HG03439 (cell line): ENCODE measurements around the gene MTURN.
"Not testable (repeated sequence)": the region's sequence is repeated elsewhere in the genome, so short reads cannot be mapped to it uniquely, and the experiment has no call there.

Experiments used
- ATAC-seq: cut with Tn5 transposase; IDR thresholded peaks from one replicate; pipeline ENCODE4 v1.9.1; 2021; ENCODE audit warnings: mild to moderate bottlenecking, moderate library complexity; ENCODE audit not compliant: unreplicated experiment

The MTURN gene

GRCh38 chr7:30134611-30135300 lies at the start of gene MTURN:
Gene MTURN (plus strand): TSS chr7:30134986. CDS start chr7:30135137, 151 bp downstream.
- ATAC-seq: peak; percentile 86

DNA sequence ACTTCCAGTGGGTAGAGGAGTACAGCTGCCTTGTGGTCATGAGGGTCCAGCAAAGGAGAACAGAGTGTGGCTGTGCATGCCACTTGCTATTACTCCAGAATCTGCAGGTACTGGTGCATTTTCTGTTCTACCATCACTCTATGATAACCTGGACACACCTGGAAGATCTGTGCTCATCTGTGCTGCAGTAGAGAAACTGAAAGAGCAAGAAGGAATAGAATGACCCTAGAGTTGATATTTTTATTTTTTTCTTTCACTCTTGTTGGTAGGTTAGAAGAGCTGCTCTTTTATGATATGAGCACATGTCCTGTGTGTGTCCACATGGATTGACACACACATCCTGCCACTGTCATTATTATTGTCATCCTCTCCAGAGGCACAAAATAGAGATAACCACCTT lies 48.3 kb upstream of the MTURN start:
- no peak for ATAC-seq

DNA sequence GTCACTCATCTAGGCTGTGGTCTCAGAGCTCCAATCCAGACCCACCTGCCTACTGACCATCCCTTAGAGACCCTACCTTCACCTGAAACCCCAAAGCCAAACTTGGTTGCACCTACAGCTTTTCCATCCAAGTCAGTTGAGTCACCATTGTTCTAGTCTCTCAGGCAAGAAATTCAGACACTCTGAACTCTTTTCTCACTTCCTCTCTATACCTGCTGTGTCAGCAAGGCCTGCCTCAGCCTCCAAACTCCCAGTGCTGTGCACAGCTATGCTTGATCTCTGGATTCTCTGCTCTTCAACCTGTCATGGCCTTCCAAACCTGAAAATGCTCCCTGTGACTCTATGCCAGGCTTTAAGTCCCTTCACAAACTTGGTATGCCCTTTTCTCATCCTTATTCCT lies 47.4 kb upstream of the MTURN start:
- no peak for ATAC-seq

DNA sequence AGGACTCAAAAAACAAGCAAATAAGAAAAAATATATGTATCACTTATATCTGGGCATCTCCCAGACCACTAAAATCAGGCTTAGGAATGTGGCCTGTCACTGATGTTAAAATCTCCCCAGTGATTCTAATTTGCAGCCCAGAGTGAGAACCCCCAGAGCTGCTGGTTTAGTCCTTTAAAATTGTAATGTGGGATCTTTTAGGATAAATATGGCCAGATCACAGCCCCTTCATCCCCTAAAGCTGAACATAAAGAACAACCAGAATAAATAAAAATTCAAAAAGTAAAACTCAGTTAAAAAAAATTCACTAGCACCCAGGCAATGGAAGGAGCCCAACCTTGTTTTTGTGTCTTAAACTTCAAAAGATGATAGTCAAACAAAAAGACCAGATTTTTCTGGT lies 46.4 kb upstream of the MTURN start:
- ATAC-seq: no peak

DNA sequence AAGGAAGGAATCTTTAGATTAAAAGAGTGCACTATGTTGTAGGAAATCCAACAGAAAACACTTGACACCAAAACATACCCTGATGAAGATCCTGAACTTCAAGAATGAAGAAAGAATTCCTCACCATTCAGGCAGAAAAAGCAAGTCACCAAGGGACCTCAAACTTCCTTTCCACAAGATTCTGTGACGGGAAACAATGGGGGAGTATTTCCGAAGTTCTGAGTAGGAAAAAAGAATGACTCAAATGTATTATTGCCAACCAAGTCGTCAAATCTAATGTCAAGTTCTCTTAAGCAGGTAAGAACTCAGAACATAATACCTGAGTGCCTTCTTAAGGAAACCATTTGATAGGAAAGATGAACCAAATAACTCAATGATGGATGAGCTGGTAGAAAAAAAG lies 44.7 kb upstream of the MTURN start:
- ATAC-seq: no peak

GRCh38 chr7:30091491-30091912 lies 43.3 kb upstream of the MTURN start:
- no peak for ATAC-seq

DNA sequence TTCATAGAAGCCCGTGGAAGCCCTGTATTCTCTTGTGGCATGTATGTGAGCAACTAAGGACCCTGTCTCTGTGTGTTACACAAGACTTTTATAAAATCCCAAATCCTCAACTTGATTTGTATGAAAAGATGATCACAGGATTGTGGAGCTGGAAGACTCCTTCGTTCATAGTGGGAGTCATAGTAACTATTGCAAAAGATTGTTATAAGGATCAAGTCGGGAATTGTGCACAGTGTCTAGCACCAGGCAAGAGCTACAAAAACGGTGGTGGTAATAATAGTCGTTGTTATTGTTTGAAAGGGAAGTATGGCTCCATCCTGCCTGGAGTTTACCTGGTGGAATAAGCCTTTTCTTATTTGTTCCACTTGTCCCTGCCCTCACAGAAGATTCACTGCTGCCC lies 42.8 kb upstream of the MTURN start:
- no peak for ATAC-seq

GRCh38 chr7:30093420-30093952 lies 41.3 kb upstream of the MTURN start:
- ATAC-seq: no peak

DNA sequence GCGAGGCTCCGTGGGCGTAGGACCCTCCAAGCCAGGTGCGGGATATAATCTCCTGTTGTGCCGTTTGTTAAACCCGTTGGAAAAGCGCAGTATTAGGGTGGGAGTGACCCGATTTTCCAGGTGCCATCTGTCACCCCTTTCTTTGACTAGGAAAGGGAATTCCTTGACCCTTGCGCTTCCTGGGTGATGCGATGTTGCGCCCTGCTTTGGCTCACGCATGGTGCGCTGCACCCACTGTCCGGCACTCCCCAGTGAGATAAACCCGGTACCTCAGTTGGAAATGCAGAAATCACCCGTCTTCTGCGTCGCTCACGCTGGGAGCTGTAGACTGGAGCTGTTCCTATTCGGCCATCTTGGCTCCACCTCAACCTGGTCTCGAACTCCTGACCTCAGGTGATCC lies 36.2 kb upstream of the MTURN start:
- not testable (repeated sequence) for ATAC-seq

GRCh38 chr7:30102281-30102680 lies 32.5 kb upstream of the MTURN start:
- no peak for ATAC-seq

GRCh38 chr7:30104157-30104556 lies 30.6 kb upstream of the MTURN start:
- ATAC-seq: no peak

DNA sequence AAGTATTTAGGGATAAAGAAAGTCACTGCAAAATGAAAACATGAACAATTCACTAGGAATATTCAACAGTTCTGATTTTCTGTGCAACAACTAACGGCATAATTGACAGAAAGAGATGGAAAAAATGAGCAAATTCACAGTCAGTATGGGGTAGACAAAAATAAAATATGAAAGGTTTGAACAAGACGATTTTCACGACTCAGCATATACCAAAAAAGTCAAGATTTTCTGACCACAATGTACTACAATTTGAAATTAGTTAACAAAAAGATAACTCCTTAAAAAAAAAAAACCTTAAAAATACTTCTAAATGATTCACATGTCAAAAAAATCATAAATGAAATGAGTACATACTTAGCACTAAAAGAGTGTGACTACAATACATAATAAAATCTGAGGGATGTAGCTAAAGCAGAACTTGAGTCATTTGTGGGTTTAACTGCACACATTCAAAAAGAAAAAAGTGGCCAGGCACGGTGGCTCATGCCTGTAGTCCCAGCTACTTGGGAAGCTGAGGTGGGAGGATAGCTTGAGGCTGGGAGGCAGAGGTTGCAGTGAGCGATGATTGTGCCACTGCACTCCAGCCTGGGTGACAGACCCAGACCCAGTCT lies 22.6 kb upstream of the MTURN start:
- no peak for ATAC-seq

GRCh38 chr7:30113144-30113543 lies 21.6 kb upstream of the MTURN start:
- ATAC-seq: no peak

DNA sequence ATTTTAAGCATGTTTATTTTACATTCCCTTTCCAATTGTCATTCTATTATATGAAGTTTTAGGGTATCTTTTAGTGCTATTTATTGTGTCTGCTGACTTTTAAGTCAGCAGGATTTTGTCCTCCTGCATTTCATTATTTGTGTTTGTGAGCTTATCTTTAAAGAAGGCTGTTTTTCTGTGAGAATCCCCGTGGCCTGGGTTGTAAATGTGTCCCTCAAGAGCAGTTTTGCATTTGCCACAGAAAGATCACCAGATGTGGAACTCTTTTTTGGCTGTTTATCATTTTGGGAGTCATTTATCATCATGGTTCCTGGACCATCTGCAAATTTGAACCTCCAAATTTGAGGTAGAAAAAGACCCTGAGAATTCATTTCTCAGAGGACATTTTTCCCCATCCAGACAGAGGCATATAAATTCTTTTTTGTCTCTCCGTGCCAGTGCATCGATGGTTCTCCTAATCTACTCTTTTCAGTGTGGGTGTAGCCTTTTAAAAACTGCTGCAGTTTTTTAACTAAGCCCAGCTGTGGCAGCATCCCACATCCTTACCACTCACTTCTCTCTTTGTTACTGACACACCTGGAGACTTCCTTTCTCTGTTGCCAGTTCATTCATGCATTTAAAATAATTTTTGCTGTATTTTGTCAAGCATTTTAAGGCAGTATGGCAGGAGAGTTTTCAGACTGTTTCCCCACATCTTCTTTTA lies 20.1 kb upstream of the MTURN start:
- ATAC-seq: no peak

DNA sequence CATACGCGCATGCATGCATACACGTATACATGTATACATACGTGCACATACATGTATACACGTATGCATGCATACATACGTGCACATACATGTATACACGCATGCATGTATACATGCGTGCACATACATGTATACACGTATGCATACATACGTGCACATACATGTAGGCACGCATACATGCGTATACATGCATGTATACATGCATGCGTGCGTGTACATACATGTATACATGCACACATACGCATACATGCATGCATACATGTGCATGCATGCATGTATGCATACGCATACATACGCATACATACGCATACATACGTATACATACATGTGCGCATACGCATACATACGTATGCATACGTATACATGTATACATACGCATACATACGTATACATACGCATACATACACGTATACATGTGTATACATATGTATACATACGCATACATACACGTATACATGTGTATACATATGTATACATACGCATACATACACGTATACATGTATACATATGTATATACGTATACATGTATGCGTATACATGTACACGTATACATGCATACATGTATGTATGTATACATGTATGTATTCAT lies 19.0 kb upstream of the MTURN start:
- ATAC-seq: no peak

- ATAC-seq: no peak
These were observed 18.0 kb upstream of the MTURN start for GRCh38 chr7:30116771-30117170.

GRCh38 chr7:30117896-30118295 lies 16.9 kb upstream of the MTURN start:
- ATAC-seq: no peak

- no peak for ATAC-seq
These were observed 14.8 kb upstream of the MTURN start for GRCh38 chr7:30119890-30120577.

- ATAC-seq: no peak
These were observed 813 bp upstream of the MTURN start for GRCh38 chr7:30133736-30134610.
